ENCODE measurements around the gene FETUB.
"Not testable (repeated sequence)": the region's sequence is repeated elsewhere in the genome, so short reads cannot be mapped to it uniquely, and the experiment has no call there.

Gene FETUB

GRCh38 chr3:186613637-186614265 lies 26.4 kb upstream of the FETUB start:
- DNase-seq (ENCODE audit: low read depth in 3 of 3) = no peak

GRCh38 chr3:186614266-186614596 lies 26.0 kb upstream of the FETUB start:
- no peak for DNase-seq (ENCODE audit: low read depth in 3 of 3)

GRCh38 chr3:186614597-186615483 lies 25.4 kb upstream of the FETUB start:
- peak; percentile 43 to 55 (median 54) for DNase-seq (ENCODE audit: low read depth in 3 of 3)

- DNase-seq (ENCODE audit: low read depth in 3 of 3) = no peak
Measured at GRCh38 chr3:186616299-186616617, 23.9 kb upstream of the FETUB start.

GRCh38 chr3:186617036-186617946 lies 22.9 kb upstream of the FETUB start:
- DNase-seq (ENCODE audit: low read depth in 3 of 3) = peak; percentile 66 to 76 (median 67)

- DNase-seq (ENCODE audit: low read depth in 3 of 3) = no peak
Measured at GRCh38 chr3:186618318-186618938, 21.8 kb upstream of the FETUB start.

GRCh38 chr3:186619787-186620212 lies 20.4 kb upstream of the FETUB start:
- DNase-seq (ENCODE audit: low read depth in 3 of 3) = no peak

- no peak for DNase-seq (ENCODE audit: low read depth in 3 of 3)
Measured at GRCh38 chr3:186620213-186621092, 19.7 kb upstream of the FETUB start.

- DNase-seq (ENCODE audit: low read depth in 3 of 3) = no peak
Measured at GRCh38 chr3:186621894-186622650, 18.1 kb upstream of the FETUB start.

- no peak for DNase-seq (ENCODE audit: low read depth in 3 of 3)
Measured at GRCh38 chr3:186622651-186623310, 17.4 kb upstream of the FETUB start.

GRCh38 chr3:186624598-186624997 lies 15.6 kb upstream of the FETUB start:
- no peak for DNase-seq (ENCODE audit: low read depth in 3 of 3)

GRCh38 chr3:186625600-186626042 lies 14.6 kb upstream of the FETUB start:
- DNase-seq (ENCODE audit: low read depth in 3 of 3) = no peak

- no peak for DNase-seq (ENCODE audit: low read depth in 3 of 3)
Measured at GRCh38 chr3:186626254-186626847, 13.8 kb upstream of the FETUB start.

GRCh38 chr3:186627852-186628414 lies 12.3 kb upstream of the FETUB start:
- DNase-seq (ENCODE audit: low read depth in 3 of 3) = no peak

- DNase-seq (ENCODE audit: low read depth in 3 of 3) = no peak
Measured at GRCh38 chr3:186628756-186629155, 11.4 kb upstream of the FETUB start.

- no peak for DNase-seq (ENCODE audit: low read depth in 3 of 3)
Measured at GRCh38 chr3:186630950-186631641, 9.1 kb upstream of the FETUB start.

- no peak for DNase-seq (ENCODE audit: low read depth in 3 of 3)
Measured at GRCh38 chr3:186633481-186633880, 6.7 kb upstream of the FETUB start.

GRCh38 chr3:186634207-186634606 lies 6.0 kb upstream of the FETUB start:
- not testable (repeated sequence) for DNase-seq (ENCODE audit: low read depth in 3 of 3)
